GM23338 (cell line): ENCODE measurements around the gene HEBP1. TPM values are rescaled to one million over a fixed set of nuclear protein-coding genes. Genes with fewer than 3 reads are reported as not detected.
A peak's percentile ranks its signal among the peaks of the same experiment; 100 is the strongest.

Experiments used
- ATAC-seq: fragments of 200-7000 bp; cut with Tn5 transposase; 3 replicates; pipeline ENCODE4 v1.9.1; 2020
- DNase-seq: peaks from one replicate; pipeline ENCODE4 v3.0.0-alpha.2; 2015; ENCODE audit warnings: low spot score
- H2AFZ ChIP-seq: fragments of 200-600 bp; sonication (generic); 2 replicates; pipeline ENCODE4 v1.8.0; 2016; ENCODE audit warnings: antibody characterized with exemption, mild to moderate bottlenecking, moderate library complexity
- H3F3A ChIP-seq: fragments of 200-600 bp; sonication (generic); replicated peaks from 2 replicates; pipeline ENCODE4 v1.8.0; 2017; ENCODE audit warnings: antibody characterized with exemption, mixed run types, low read depth
- H3K27ac ChIP-seq: fragments of 200-600 bp; sonication (generic); 2 replicates; pipeline ENCODE4 v1.6.1; 2016; ENCODE audit warnings: low read depth
- H3K27me3 ChIP-seq: fragments of 200-600 bp; sonication (generic); 2 replicates; pipeline ENCODE4 v1.8.0; 2016; ENCODE audit warnings: mild to moderate bottlenecking, mixed run types, moderate library complexity; ENCODE audit not compliant: insufficient read depth
- H3K36me3 ChIP-seq: fragments of 200-600 bp; sonication (generic); 2 replicates; pipeline ENCODE4 v1.8.0; 2016; ENCODE audit warnings: mild to moderate bottlenecking; ENCODE audit not compliant: insufficient read depth
- H3K4me1 ChIP-seq: fragments of 200-600 bp; sonication (generic); 2 replicates; pipeline ENCODE4 v1.8.0; 2016; ENCODE audit warnings: mild to moderate bottlenecking, moderate library complexity; ENCODE audit not compliant: insufficient read depth
- H3K4me2 ChIP-seq: fragments of 200-600 bp; sonication (generic); 2 replicates; pipeline ENCODE4 v1.7.1; 2017; ENCODE audit warnings: mixed run types
- H3K4me3 ChIP-seq: fragments of 200-600 bp; sonication (generic); 2 replicates; pipeline ENCODE4 v1.6.1; 2016; ENCODE audit warnings: mixed run types
- H3K79me2 ChIP-seq: fragments of 200-600 bp; sonication (generic); replicated peaks from 2 replicates; pipeline ENCODE4 v1.8.0; 2017; ENCODE audit warnings: mild to moderate bottlenecking; ENCODE audit not compliant: insufficient read depth
- H3K9me2 ChIP-seq: fragments of 200-600 bp; sonication (generic); 2 replicates; pipeline ENCODE4 v1.8.0; 2017; ENCODE audit not compliant: insufficient read depth
- H4K20me1 ChIP-seq: fragments of 200-600 bp; sonication (generic); replicated peaks from 2 replicates; pipeline ENCODE4 v1.8.0; 2017; ENCODE audit warnings: mild to moderate bottlenecking; ENCODE audit not compliant: insufficient read depth
- H3K27ac Mint-ChIP-seq: 2 replicates; pipeline ENCODE4 v1.8.0; 2020; ENCODE audit warnings: inconsistent platforms, mild to moderate bottlenecking, moderate library complexity, mixed read lengths
- H3K27me3 Mint-ChIP-seq: 3 replicates; pipeline ENCODE4 v1.8.0; 2022; ENCODE audit warnings: low read depth, mild to moderate bottlenecking, moderate library complexity, mixed read lengths, inconsistent platforms; ENCODE audit not compliant: insufficient read depth, poor library complexity
- H3K36me3 Mint-ChIP-seq: 3 replicates; pipeline ENCODE4 v1.8.0; 2021; ENCODE audit warnings: low read depth, mild to moderate bottlenecking, inconsistent platforms, moderate library complexity, mixed read lengths
- H3K4me1 Mint-ChIP-seq: 3 replicates; pipeline ENCODE4 v1.8.0; 2020; ENCODE audit warnings: mild to moderate bottlenecking, inconsistent platforms, mixed read lengths
- H3K4me3 Mint-ChIP-seq: 3 replicates; pipeline ENCODE4 v1.8.0; 2021; ENCODE audit warnings: moderate library complexity, mild to moderate bottlenecking, inconsistent platforms, mixed read lengths
- H3K9me3 Mint-ChIP-seq: 3 replicates; pipeline ENCODE4 v1.8.0; 2020; ENCODE audit warnings: moderate library complexity, mild to moderate bottlenecking, inconsistent platforms, mixed read lengths
- CREB1 ChIP-seq: fragments of 250-450 bp; sonication (Bioruptor Pico); IDR thresholded peaks from 2 replicates; pipeline ENCODE4 v1.5.0; 2020; ENCODE audit warnings: low read depth, mild to moderate bottlenecking, moderate library complexity
- CTCF ChIP-seq, 2 experiments: fragments of 200-600 bp in 1 of 2; sonication (generic) in 1 of 2; conservative IDR thresholded peaks; 2 replicates each; pipeline versions ENCODE4 v1.5.1 to v1.6.1; 2016 to 2017; ENCODE audit warnings: antibody characterized with exemption in 2 of 2, low read depth in 2 of 2, mild to moderate bottlenecking in 2 of 2, moderate library complexity in 1 of 2
- EZH2phosphoT487 ChIP-seq: fragments of 200-600 bp; sonication (generic); IDR thresholded peaks from one replicate; pipeline ENCODE4 v1.8.1; 2018; ENCODE audit warnings: antibody characterized with exemption; ENCODE audit not compliant: unreplicated experiment
- POLR2AphosphoS5 ChIP-seq: IDR thresholded peaks from 2 replicates; pipeline ENCODE4 v1.6.1; 2016; ENCODE audit warnings: antibody characterized with exemption, low read depth
- REST ChIP-seq: IDR thresholded peaks from one replicate; pipeline ENCODE4 v1.6.1; 2018; ENCODE audit warnings: antibody characterized with exemption; ENCODE audit not compliant: unreplicated experiment
- ZNF331 ChIP-seq: fragments of 250-450 bp; sonication (Bioruptor Pico); IDR thresholded peaks from 2 replicates; pipeline ENCODE4 v1.5.0; 2020; ENCODE audit warnings: low read depth, mild to moderate bottlenecking, moderate library complexity
- polyA plus RNA-seq: library from polyadenylated mRNA; unstranded; fragments of >200 nt; fragmentation: Nextera tagmentation; extraction: Ambion mirVana; gene quantifications from 2 replicates; pipeline ENCODE4 v1.2.1, GENCODE V29; 2016
- total RNA-seq: library from RNA; depleted of rRNA; stranded (reverse); fragments of >200 nt; shearing (Covaris generic); gene quantifications from 2 replicates; pipeline ENCODE4 v1.2.3, GENCODE V29; 2014
- TF ChIP-seq, protein P1 (sequence below): IDR thresholded peaks from 2 replicates; pipeline ENCODE4 v1.6.1; 2016; ENCODE audit warnings: antibody characterized with exemption

HEBP1 gene
- total and polyA plus RNA-seq, 2 experiments from 2014 or later: 25.2 to 45.1 TPM

DNA sequence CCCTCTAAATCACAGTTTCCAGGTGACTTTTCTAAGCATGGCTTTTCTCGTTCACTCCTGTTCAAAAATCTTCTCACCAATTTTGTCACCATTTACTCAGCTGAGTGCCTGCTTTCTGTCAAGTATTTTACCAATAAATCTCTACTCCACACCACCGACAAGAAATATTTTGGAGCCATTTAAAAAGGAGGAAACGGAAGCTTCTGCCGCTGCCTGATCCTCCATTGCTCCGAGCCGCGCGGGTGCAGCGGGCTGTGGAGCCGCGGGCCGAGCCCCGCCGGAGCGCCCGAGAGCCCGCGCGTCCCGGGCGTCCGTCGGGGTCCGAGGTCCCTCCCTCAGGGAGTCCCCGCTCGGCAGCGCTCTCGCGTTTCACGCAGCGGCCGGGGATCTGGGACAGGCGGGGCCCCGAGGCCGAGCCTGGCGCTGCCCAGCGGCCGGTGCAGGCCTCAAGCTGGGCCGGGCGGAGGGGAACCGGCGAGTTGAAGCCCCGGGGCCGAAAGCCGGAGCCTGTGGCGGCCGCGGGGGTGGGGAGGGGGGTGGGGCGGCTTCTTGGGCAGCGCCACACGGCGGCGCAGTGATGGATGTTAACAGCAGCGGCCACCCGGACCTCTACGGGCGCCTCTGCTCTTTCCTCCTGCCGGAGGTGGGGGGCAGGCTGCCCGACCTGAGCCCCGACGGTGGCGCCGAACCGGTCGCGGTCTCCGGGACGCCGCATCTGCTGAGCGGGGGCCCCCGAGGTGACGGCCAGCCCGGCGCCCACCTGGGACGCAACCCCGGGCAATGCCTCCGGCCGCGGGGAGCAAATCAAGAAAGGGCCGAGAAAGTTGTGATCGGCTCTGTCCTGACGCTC, 1.1 kb upstream of the HEBP1 start:
- Mint-ChIP-seq H3K36me3 (peaks cover 5% of the 10 kb centered on the region; the same call in 2 of the 3 replicates), H3K27ac (peak overlapping the region; percentile 41), H3K4me3 (peak overlapping the region; percentile 84), H3K4me1 (peaks cover 50% of the 10 kb centered on the region), H3K27me3 (peaks cover 22% of the 10 kb centered on the region), H3K9me3 (peaks cover 8% of the 10 kb centered on the region; the same call in 1 of the 3 replicates)
- no peak for TF ChIP-seq ZNF331
- TF ChIP-seq POLR2AphosphoS5: no peak
- peak in 1 of 2 experiments; percentile 44; a peak in 2 of 4 replicates for TF ChIP-seq CTCF (conservative IDR thresholded peaks at IDR 0.05; ENCODE audit: low read depth in 2 of 2)
- no peak for TF ChIP-seq REST
- no peaks in the 10 kb centered on the region for H3K9me2 ChIP-seq
- H3K4me2 ChIP-seq: peak overlapping the region; percentile 100
- DNase-seq (peak; percentile 79), ATAC-seq (peak; percentile 39)
- H3K27me3 ChIP-seq: peaks cover 21% of the 10 kb centered on the region
- 0 out of 2 replicates have a peak, but pooled peaks cover 6% of the 10 kb centered on the region for H3F3A ChIP-seq
- no peaks in the 10 kb centered on the region for H3K36me3 ChIP-seq
- H3K27ac ChIP-seq: 0 out of 2 replicates have a peak overlapping the region, but pooled peaks have one; percentile 50
- H3K4me1 ChIP-seq: peaks cover 38% of the 10 kb centered on the region
- H4K20me1 ChIP-seq: no peaks in the 10 kb centered on the region; the same call in 1 of the 2 replicates
- H3K4me3 ChIP-seq: peak overlapping the region; percentile 90
- H2AFZ ChIP-seq: peak overlapping the region; percentile 94
- peaks cover 23% of the 10 kb centered on the region for H3K79me2 ChIP-seq

- Histone ChIP-seq H3K27ac (0 out of 2 replicates have a peak overlapping the region, but pooled peaks have one; percentile 50), H3K4me2 (peak overlapping the region; percentile 100), H3K4me1 (peaks cover 33% of the 10 kb centered on the region), H3K4me3 (peak overlapping the region; percentile 90), H4K20me1 (no peaks in the 10 kb centered on the region; the same call in none of the 2 replicates), H3K79me2 (peaks cover 23% of the 10 kb centered on the region), H3K27me3 (peaks cover 21% of the 10 kb centered on the region), H3K36me3 (no peaks in the 10 kb centered on the region), H3K9me2 (no peaks in the 10 kb centered on the region), H3F3A (0 out of 2 replicates have a peak, but pooled peaks cover 6% of the 10 kb centered on the region), H2AFZ (peak overlapping the region; percentile 94)
- DNase-seq: peak; percentile 64
- Mint-ChIP-seq H3K4me3 (peak overlapping the region; percentile 84), H3K27ac (peak overlapping the region; percentile 41), H3K36me3 (peaks cover 5% of the 10 kb centered on the region; the same call in 2 of the 3 replicates), H3K27me3 (peaks cover 22% of the 10 kb centered on the region), H3K9me3 (peaks cover 8% of the 10 kb centered on the region; the same call in 1 of the 3 replicates), H3K4me1 (peaks cover 44% of the 10 kb centered on the region)
- TF ChIP-seq CREB1 (CRISPR knock-in tag) (no peak), CTCF (conservative IDR thresholded peaks at IDR 0.05; ENCODE audit: low read depth in 2 of 2) (no peak), EZH2phosphoT487 (no peak)
- TF ChIP-seq, protein P1, sequence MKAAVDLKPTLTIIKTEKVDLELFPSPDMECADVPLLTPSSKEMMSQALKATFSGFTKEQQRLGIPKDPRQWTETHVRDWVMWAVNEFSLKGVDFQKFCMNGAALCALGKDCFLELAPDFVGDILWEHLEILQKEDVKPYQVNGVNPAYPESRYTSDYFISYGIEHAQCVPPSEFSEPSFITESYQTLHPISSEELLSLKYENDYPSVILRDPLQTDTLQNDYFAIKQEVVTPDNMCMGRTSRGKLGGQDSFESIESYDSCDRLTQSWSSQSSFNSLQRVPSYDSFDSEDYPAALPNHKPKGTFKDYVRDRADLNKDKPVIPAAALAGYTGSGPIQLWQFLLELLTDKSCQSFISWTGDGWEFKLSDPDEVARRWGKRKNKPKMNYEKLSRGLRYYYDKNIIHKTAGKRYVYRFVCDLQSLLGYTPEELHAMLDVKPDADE: no peak
- ATAC-seq: peak; percentile 48
These were observed 505 bp upstream of the HEBP1 start for GRCh38 chr12:13000616-13000924.
